Measurements from ENCODE around the gene ERICH2.

ERICH2 gene

DNA sequence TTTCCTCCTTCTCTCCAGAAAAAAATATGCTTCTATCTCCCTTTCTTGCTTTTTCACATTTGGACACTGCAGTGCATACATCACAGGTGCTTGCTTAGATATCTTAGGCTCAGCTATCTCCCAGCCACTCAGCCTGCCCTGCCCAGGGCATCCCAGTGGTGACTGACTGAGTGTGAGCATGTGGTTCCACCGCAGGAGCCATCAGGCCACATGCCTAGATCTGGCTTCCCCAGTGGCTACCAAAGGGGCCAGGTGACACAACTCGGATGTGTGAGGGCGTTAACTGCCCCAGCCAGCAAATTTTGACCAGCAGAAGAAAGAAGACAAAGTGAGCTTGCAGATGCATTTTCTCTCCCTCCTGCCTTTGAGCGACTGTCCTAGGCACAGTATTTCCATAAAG is 29.5 kb upstream of the ERICH2 start:
- H3K4me3 ChIP-seq (ENCODE audit: low read depth in 1 of 2, low read length in 1 of 2), result no peak overlapping the region
- no peaks in the 10 kb centered on the region for H3K9me3 ChIP-seq
- H3K27ac ChIP-seq, result no peak overlapping the region
- TF ChIP-seq, protein P1, sequence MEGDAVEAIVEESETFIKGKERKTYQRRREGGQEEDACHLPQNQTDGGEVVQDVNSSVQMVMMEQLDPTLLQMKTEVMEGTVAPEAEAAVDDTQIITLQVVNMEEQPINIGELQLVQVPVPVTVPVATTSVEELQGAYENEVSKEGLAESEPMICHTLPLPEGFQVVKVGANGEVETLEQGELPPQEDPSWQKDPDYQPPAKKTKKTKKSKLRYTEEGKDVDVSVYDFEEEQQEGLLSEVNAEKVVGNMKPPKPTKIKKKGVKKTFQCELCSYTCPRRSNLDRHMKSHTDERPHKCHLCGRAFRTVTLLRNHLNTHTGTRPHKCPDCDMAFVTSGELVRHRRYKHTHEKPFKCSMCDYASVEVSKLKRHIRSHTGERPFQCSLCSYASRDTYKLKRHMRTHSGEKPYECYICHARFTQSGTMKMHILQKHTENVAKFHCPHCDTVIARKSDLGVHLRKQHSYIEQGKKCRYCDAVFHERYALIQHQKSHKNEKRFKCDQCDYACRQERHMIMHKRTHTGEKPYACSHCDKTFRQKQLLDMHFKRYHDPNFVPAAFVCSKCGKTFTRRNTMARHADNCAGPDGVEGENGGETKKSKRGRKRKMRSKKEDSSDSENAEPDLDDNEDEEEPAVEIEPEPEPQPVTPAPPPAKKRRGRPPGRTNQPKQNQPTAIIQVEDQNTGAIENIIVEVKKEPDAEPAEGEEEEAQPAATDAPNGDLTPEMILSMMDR (IDR thresholded peaks at IDR 0.05), result no peak
- no peaks in the 10 kb centered on the region for H3K36me3 ChIP-seq
- no peaks in the 10 kb centered on the region for H3K27me3 ChIP-seq
- peaks cover 23% of the 10 kb centered on the region in 2 experiments for H3K4me1 ChIP-seq (ENCODE audit: control insufficient read depth in 1 of 2, insufficient read depth in 1 of 2, low read depth in 1 of 2, low read length in 1 of 2)

DNA sequence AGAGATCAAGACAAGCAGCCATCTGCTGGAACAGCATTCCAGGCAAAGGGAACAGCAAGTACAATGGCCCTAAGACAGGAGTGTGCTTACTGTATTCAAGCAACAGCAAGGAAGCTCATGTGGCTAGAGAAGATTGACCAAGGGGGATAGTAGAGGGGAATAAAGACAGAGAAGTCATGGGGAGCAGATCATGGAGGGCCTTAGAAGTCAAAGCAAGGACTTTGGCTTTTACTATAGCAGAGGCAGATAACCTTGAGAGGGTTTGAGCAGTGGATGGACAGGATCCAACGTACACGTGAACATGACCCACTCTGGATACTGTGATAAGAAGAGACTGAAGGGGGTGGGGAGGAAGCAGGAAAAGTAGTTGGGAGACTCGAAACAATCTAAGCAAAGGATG is 28.2 kb upstream of the ERICH2 start:
- peaks cover 18 to 20% of the 10 kb centered on the region in 2 experiments for H3K4me1 ChIP-seq (ENCODE audit: control insufficient read depth in 1 of 2, insufficient read depth in 1 of 2, low read depth in 1 of 2, low read length in 1 of 2)
- H3K27me3 ChIP-seq, result no peaks in the 10 kb centered on the region
- H3K36me3 ChIP-seq, result no peaks in the 10 kb centered on the region
- no peak overlapping the region for H3K27ac ChIP-seq
- no peak overlapping the region for H3K4me3 ChIP-seq (ENCODE audit: low read depth in 1 of 2, low read length in 1 of 2)
- TF ChIP-seq, protein P1 (IDR thresholded peaks at IDR 0.05), result no peak
- no peaks in the 10 kb centered on the region for H3K9me3 ChIP-seq

DNA sequence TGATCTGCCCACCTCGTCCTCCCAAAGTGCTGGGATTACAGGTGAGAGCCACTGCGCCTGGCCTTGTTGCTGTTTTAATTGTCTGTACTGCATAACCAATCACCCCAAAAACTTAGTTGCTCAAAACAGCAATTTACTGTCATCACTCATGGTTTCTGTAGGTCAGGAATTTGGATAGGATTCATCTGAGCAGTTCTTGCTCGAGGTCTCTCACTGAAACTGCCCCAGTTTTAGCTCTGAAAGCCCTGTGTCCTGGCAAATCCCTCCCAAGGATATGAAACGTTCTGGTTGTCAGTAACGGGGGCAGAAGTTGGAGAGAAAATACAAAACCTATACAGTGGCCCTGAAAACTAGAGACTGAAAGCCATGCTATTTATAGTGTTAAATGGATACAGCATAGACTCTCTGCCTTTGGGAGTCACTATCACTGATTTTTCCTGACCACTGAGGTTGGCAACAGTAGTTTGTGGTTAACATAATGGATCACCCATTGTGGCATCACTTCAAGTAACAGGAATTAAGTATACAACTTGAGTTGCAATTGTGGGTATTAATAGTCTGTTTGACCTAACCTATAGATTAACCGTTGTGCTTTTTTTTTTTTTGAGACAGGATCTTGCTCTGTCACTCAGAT is 27.2 kb upstream of the ERICH2 start:
- TF ChIP-seq, protein P1 (IDR thresholded peaks at IDR 0.05), result no peak
- Histone ChIP-seq H3K36me3 (no peaks in the 10 kb centered on the region), H3K4me3 (ENCODE audit: low read depth in 1 of 2, low read length in 1 of 2) (no peak overlapping the region), H3K4me1 (ENCODE audit: control insufficient read depth in 1 of 2, insufficient read depth in 1 of 2, low read depth in 1 of 2, low read length in 1 of 2) (peaks cover 17 to 19% of the 10 kb centered on the region in 2 experiments), H3K27me3 (no peaks in the 10 kb centered on the region), H3K27ac (no peak overlapping the region), H3K9me3 (no peaks in the 10 kb centered on the region)

DNA sequence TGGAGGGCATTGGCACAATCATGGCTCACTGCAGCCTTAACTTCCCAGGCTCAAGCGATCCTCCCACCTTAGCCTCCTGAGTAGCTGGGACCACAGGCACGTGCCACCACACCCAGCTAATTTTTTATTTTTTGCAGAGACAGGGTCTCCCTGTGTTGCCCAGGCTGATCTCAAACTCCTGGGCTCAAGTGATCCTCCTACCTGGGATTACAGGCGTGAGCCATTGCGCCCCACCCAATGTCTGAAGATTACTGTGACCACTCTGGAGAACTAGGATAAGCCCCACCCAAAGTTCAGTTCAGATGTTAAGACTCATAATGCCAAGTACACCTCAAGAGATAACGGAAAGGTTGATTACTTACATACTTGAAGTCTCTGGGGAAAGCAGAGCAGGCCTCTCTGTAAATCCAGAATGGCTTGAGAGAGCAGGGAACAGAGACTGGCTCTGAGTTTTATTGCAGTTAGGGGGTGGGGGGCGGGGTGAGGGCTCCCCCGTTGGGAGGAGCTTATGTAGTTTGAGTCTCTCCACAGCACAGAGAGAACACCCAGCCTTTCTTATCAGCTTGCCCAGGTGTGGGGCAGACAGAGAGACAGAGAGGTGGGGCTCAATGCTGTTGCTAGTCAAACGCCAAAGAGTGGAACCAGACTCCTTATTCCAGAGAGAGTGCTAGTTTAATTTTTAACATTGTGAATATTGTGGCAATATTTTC is 26.5 kb upstream of the ERICH2 start:
- no peak overlapping the region for H3K4me3 ChIP-seq (ENCODE audit: low read depth in 1 of 2, low read length in 1 of 2)

DNA sequence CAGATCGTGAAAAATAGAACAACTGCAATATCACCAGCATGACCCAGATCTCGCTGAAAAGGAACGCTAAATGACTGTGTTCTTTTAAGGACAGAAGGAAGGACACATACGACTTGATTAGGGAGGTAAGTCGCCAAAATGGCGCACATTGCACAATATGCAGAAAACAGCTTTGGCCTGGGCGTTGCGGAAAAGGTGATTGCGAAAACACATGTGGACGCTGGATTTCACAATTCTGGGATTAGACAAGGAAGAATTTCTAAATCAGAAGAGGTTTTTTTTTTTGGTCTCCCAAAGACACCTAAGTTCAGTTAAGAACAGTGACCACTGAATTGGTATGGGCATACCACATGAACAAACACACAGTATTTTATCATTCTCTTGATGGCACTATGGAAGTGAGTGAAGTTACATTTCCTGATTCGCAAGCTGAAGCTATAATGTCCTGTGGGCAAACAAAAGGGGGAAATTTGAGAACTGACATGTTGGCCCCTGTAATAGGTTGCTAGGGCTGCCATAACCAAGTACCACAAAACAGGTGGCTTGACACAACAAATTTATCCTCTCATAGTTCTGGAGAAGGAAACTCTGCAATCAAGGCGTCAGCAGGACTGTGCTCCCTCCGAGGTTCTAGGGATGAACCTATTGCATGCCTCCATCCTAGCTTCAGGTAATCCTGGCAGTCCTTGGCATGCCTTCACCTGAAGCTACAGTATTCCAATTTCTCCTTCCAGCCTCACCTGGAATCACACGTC is 25.8 kb upstream of the ERICH2 start:
- H3K27me3 ChIP-seq, result peaks cover under 1% of the 10 kb centered on the region
- H3K36me3 ChIP-seq, result no peaks in the 10 kb centered on the region
- no peak overlapping the region for H3K4me3 ChIP-seq (ENCODE audit: low read depth in 1 of 2, low read length in 1 of 2)
- H3K4me1 ChIP-seq (ENCODE audit: control insufficient read depth in 1 of 2, insufficient read depth in 1 of 2, low read depth in 1 of 2, low read length in 1 of 2), result peaks cover 17 to 19% of the 10 kb centered on the region in 2 experiments
- H3K9me3 ChIP-seq, result no peaks in the 10 kb centered on the region
- TF ChIP-seq, protein P1 (IDR thresholded peaks at IDR 0.05), result no peak
- no peak overlapping the region for H3K27ac ChIP-seq

More for the DNA sequence above, 26.5 kb upstream of the ERICH2 start:
- H3K27me3 ChIP-seq, result no peaks in the 10 kb centered on the region
- no peaks in the 10 kb centered on the region for H3K36me3 ChIP-seq
- no peak overlapping the region for H3K27ac ChIP-seq
- TF ChIP-seq, protein P1 (IDR thresholded peaks at IDR 0.05), result no peak
- no peaks in the 10 kb centered on the region for H3K9me3 ChIP-seq
- H3K4me1 ChIP-seq (ENCODE audit: control insufficient read depth in 1 of 2, insufficient read depth in 1 of 2, low read depth in 1 of 2, low read length in 1 of 2), result peaks cover 17 to 19% of the 10 kb centered on the region in 2 experiments
